Naive thymus-derived CD4-positive, alpha-beta T cell (primary cell): ENCODE measurements around the gene ECHDC3. TPM values are rescaled to one million over a fixed set of nuclear protein-coding genes. Genes with fewer than 3 reads are reported as not detected.

ENCODE experiments used
- ATAC-seq: fragments of 150-1000 bp; cut with Tn5 transposase; 2 replicates; pipeline ENCODE4 v1.10.0; 2021; ENCODE audit warnings: mild to moderate bottlenecking, moderate library complexity
- CTCF ChIA-PET: fragments of 350-600 bp; sonication (Branson Sonifier 250); formaldehyde crosslinking; loops from one replicate; lab custom pipeline; 2021; ENCODE audit warnings: antibody characterized with exemption; lab: Charles Lee
- POLR2A ChIA-PET: fragments of 350-600 bp; sonication (Branson Sonifier 250); formaldehyde crosslinking; loops from one replicate; lab custom pipeline; 2021; ENCODE audit warnings: antibody characterized with exemption, inconsistent platforms; lab: Charles Lee
- DNase-seq, 9 donors: peaks; one replicate each; pipeline versions ENCODE4 v3.0.0 to v3.0.0-alpha.2; 2020 to 2022; ENCODE audit warnings: mixed read lengths in 1 of 9
- H3K27ac ChIP-seq: one replicate; pipeline ENCODE4 v1.7.0; 2013; ENCODE audit warnings: mild to moderate bottlenecking, low read depth, low read length, moderate library complexity
- H3K27me3 ChIP-seq, 2 donors: one replicate each; pipeline ENCODE4 v1.7.0; 2013; ENCODE audit warnings: low read length in 2 of 2, mild to moderate bottlenecking in 2 of 2, moderate library complexity in 2 of 2; ENCODE audit not compliant: control insufficient read depth in 2 of 2, insufficient read depth in 2 of 2
- H3K36me3 ChIP-seq, 3 experiments: 1 replicate in 2 of 3; 2 replicates in 1 of 3; pipeline ENCODE4 v1.7.0; 2013; ENCODE audit warnings: low read length in 3 of 3, mild to moderate bottlenecking in 3 of 3, moderate library complexity in 1 of 3; ENCODE audit not compliant: insufficient read depth in 3 of 3, control insufficient read depth in 2 of 3
- H3K4me1 ChIP-seq, 2 donors: one replicate each; pipeline ENCODE4 v1.7.0; 2013; ENCODE audit warnings: low read length in 2 of 2, mild to moderate bottlenecking in 2 of 2, moderate library complexity in 1 of 2; ENCODE audit not compliant: control insufficient read depth in 2 of 2, insufficient read depth in 2 of 2
- H3K4me3 ChIP-seq: 2 replicates; pipeline ENCODE4 v1.7.0; 2013; ENCODE audit warnings: mild to moderate bottlenecking, low read length
- H3K9me3 ChIP-seq, 3 experiments: 1 replicate in 2 of 3; 2 replicates in 1 of 3; pipeline ENCODE4 v1.7.0; 2013; ENCODE audit warnings: low read length in 3 of 3; ENCODE audit not compliant: control insufficient read depth in 2 of 3
- H3K27ac Mint-ChIP-seq, 9 donors: one replicate each; pipeline ENCODE4 v1.8.0; 2020 to 2022; ENCODE audit warnings: mixed read lengths in 9 of 9, mild to moderate bottlenecking in 8 of 9, moderate library complexity in 5 of 9, inconsistent platforms in 2 of 9
- H3K27me3 Mint-ChIP-seq, 5 donors: one replicate each; pipeline ENCODE4 v1.8.0; 2021 to 2022; ENCODE audit warnings: mixed read lengths in 5 of 5, mild to moderate bottlenecking in 1 of 5
- H3K36me3 Mint-ChIP-seq, 5 donors: one replicate each; pipeline ENCODE4 v1.8.0; 2020 to 2022; ENCODE audit warnings: mixed read lengths in 5 of 5, mild to moderate bottlenecking in 3 of 5, inconsistent platforms in 1 of 5
- H3K4me1 Mint-ChIP-seq, 7 donors: one replicate each; pipeline ENCODE4 v1.8.0; 2020 to 2022; ENCODE audit warnings: mixed read lengths in 7 of 7, mild to moderate bottlenecking in 3 of 7, inconsistent platforms in 1 of 7
- H3K4me3 Mint-ChIP-seq, 10 donors: one replicate each; pipeline ENCODE4 v1.8.0; 2020 to 2022; ENCODE audit warnings: mild to moderate bottlenecking in 10 of 10, mixed read lengths in 10 of 10, moderate library complexity in 6 of 10, inconsistent platforms in 2 of 10
- H3K9me3 Mint-ChIP-seq, 11 donors: one replicate each; pipeline ENCODE4 v1.8.0; 2020 to 2022; ENCODE audit warnings: mixed read lengths in 11 of 11, mild to moderate bottlenecking in 4 of 11, inconsistent platforms in 1 of 11, moderate library complexity in 1 of 11
- intact Hi-C, 2 donors: fragments of 100-400 bp; cut with micrococcal nuclease; formaldehyde crosslinking; loops; one replicate each; pipeline ENCODE4 v1.15.1; 2023
- polyA plus RNA-seq, 2 donors: library from polyadenylated mRNA; unstranded; fragments of 300-500 nt; fragmentation: Illumina TruSeq; gene quantifications; one replicate each; pipeline ENCODE4 v1.2.3, GENCODE V29; 2021
- total RNA-seq, 6 experiments: library from RNA in 5 of 6; stranded (reverse) in 5 of 6; gene quantifications; 1 replicate in 5 of 6; 2 replicates in 1 of 6; pipeline ENCODE4 v1.2.3 and lab custom pipeline; 2021 to 2026

The ECHDC3 gene
- total and polyA plus RNA-seq, 7 experiments from 2014 or later = 0.36 to 2.5 (median 0.57) TPM; not detected in 3

DNA sequence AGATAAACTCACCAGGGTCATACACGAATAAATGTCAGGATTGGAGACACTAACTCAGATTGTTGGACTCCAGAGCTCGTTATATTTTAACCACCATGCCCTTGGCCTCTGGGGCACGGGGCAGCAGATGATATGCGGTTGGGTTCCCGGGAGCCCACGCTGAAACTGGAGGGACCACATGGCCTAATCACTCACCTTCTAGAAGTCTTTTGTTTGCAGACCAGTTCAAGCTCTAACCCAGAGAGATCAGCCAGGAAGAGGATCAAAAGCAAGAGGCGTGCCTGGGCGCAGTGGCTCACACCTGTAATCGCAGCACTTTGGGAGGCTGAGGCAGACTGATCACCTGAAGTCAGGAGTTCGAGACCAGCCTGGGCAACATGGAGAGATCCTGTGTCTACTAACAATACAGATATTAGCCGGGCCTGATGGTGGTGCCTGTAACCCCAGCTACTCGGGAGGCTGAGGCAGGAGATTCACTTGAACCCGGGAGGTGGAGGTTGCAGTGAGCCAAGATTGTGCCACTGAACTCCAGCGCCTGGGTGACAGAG is 42.6 kb upstream of the ECHDC3 start:
- Histone ChIP-seq H3K27ac (no peak overlapping the region), H3K4me3 (no peak overlapping the region), H3K27me3 (no peaks in the 10 kb centered on the region), H3K4me1 (no peaks in the 10 kb centered on the region), H3K9me3 (no peaks in the 10 kb centered on the region), H3K36me3 (no peaks in the 10 kb centered on the region)
- Mint-ChIP-seq H3K9me3 (peaks cover 0 to 3% (median 0%) of the 10 kb centered on the region in 11 donors), H3K36me3 (no peaks in the 10 kb centered on the region), H3K4me1 (peaks cover 2 to 25% (median 14%) of the 10 kb centered on the region in 7 donors), H3K27me3 (peaks cover 0 to 56% (median 0%) of the 10 kb centered on the region in 5 donors), H3K27ac (peak overlapping the region in 2 of 9 donors; percentile 43 to 51), H3K4me3 (no peak overlapping the region)
- no peak for DNase-seq
- intact Hi-C loops = no loop called here
- CTCF ChIA-PET = interaction anchor here (0.6 kb wide), 1 partner anchor 63 kb away, joined by 3 read pairs; no protein-coding TSS in a partner anchor
- POLR2A ChIA-PET = interaction anchor here (0.6 to 1.3 kb wide), 2 partner anchors 14 to 28 kb away, joined by 4 to 7 read pairs; no protein-coding TSS in a partner anchor
- no peak for ATAC-seq

DNA sequence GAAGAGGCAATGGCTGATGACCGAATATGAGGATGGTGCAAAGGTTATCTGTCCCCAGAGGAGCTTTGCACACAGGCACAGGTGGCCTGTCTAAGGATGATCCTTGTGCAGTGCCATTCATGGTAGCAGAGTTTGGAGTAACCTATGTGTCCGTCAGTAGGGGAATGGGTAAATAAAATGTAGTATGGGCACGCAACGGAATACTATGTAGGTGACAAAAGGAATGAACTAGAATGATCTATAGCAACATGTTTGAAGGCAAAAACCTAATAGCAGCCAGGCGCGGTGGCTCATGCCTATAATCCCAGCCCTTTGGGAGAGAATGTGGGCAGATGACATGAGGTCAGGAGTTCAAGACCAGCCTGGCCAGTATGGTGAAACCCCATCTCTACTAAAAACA is 41.6 kb upstream of the ECHDC3 start:
- H3K27ac Mint-ChIP-seq = no peak overlapping the region
- no peaks in the 10 kb centered on the region for H3K4me1 ChIP-seq
- no peaks in the 10 kb centered on the region for H3K9me3 ChIP-seq
- H3K27me3 ChIP-seq = no peaks in the 10 kb centered on the region
- ChIA-PET CTCF (no interaction called here), POLR2A (interaction anchor here (0.6 kb wide), 1 partner anchor 22 kb away, joined by 4 read pairs; no protein-coding TSS in a partner anchor)
- no peak overlapping the region for H3K4me3 ChIP-seq
- DNase-seq = no peak
- no peak for ATAC-seq
- H3K9me3 Mint-ChIP-seq = peaks cover 0 to 3% (median 0%) of the 10 kb centered on the region in 11 donors
- intact Hi-C loops = no loop called here
- no peak overlapping the region for H3K4me3 Mint-ChIP-seq
- no peaks in the 10 kb centered on the region for H3K36me3 Mint-ChIP-seq
- H3K4me1 Mint-ChIP-seq = peaks cover 2 to 25% (median 14%) of the 10 kb centered on the region in 7 donors
- no peaks in the 10 kb centered on the region for H3K36me3 ChIP-seq
- H3K27me3 Mint-ChIP-seq = peaks cover 0 to 54% (median 0%) of the 10 kb centered on the region in 5 donors
- H3K27ac ChIP-seq = no peak overlapping the region

DNA sequence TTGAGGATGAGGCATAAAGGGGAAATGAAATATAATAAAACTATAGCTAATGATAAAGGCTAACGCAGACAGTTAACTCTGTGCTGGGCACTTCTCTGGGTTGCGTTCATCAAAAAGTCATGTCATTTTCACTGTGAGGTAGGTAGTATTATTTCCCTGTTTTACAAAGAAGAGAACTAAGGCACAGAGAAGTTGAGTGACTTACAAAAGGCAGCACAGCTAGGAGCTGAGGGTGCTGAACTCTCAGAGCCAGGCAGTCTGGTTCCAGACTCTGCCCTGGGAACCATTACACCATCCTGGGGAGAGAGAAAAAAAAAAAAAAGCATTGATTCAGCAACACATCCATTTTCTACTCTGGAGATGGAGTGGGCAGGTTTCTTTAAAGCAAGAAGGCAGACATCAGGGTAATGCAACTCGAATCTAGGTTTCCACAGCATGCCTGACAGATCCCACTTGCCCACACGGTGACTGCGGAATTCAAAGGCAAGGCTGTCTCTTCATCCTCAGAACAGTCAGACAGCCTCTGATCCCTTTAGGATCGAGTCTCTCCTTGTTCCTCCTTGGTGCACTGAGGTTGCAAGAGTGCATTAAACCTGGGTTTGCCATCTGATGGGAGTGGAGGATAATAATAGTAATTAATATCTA is 40.6 kb upstream of the ECHDC3 start:
- intact Hi-C loops = no loop called here
- H3K36me3 ChIP-seq = no peaks in the 10 kb centered on the region
- DNase-seq = no peak
- H3K4me3 Mint-ChIP-seq = no peak overlapping the region
- H3K36me3 Mint-ChIP-seq = peaks cover 0 to 2% (median 0%) of the 10 kb centered on the region in 5 donors
- H3K27me3 Mint-ChIP-seq = peaks cover 0 to 56% (median 0%) of the 10 kb centered on the region in 5 donors
- peaks cover 0 to 4% (median 0%) of the 10 kb centered on the region in 11 donors for H3K9me3 Mint-ChIP-seq
- no peak for ATAC-seq
- no peak overlapping the region for H3K27ac Mint-ChIP-seq
- H3K27ac ChIP-seq = no peak overlapping the region
- no peaks in the 10 kb centered on the region for H3K27me3 ChIP-seq
- ChIA-PET POLR2A (no interaction called here), CTCF (no interaction called here)
- peaks cover 2 to 25% (median 9%) of the 10 kb centered on the region in 7 donors for H3K4me1 Mint-ChIP-seq
- H3K4me1 ChIP-seq = no peaks in the 10 kb centered on the region
- H3K4me3 ChIP-seq = no peak overlapping the region
- H3K9me3 ChIP-seq = no peaks in the 10 kb centered on the region

DNA sequence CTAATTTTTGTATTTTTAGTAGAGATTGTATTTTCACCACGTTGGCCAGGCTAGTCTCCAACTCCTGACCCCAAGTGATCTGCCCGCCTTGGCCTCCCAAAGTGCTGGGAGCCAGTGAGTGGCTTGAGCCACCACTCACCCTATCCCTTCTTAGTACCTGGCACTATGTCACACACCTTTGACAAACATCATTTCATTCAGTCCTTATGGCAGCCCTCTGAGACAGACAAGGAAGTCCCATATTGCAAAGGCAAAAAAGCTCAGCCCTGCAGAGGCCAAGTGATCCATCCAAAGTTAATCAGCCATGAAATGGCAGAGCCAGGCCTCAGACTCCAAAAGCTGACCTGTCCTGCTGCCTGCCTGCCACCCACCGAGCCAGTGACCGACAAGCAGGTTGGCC is 39.9 kb upstream of the ECHDC3 start:
- no peaks in the 10 kb centered on the region for H3K9me3 ChIP-seq
- intact Hi-C loops = no loop called here
- Mint-ChIP-seq H3K27me3 (peaks cover 0 to 57% (median 0%) of the 10 kb centered on the region in 5 donors), H3K4me1 (peaks cover 2 to 20% (median 9%) of the 10 kb centered on the region in 7 donors), H3K27ac (no peak overlapping the region), H3K9me3 (peaks cover 0 to 4% (median 0%) of the 10 kb centered on the region in 11 donors), H3K4me3 (no peak overlapping the region), H3K36me3 (peaks cover 0 to 2% (median 0%) of the 10 kb centered on the region in 5 donors)
- ChIA-PET CTCF (no interaction called here), POLR2A (no interaction called here)
- H3K4me1 ChIP-seq = no peaks in the 10 kb centered on the region
- ATAC-seq = no peak
- no peaks in the 10 kb centered on the region for H3K36me3 ChIP-seq
- no peak overlapping the region for H3K4me3 ChIP-seq
- H3K27me3 ChIP-seq = no peaks in the 10 kb centered on the region
- no peak overlapping the region for H3K27ac ChIP-seq
- DNase-seq = no peak

DNA sequence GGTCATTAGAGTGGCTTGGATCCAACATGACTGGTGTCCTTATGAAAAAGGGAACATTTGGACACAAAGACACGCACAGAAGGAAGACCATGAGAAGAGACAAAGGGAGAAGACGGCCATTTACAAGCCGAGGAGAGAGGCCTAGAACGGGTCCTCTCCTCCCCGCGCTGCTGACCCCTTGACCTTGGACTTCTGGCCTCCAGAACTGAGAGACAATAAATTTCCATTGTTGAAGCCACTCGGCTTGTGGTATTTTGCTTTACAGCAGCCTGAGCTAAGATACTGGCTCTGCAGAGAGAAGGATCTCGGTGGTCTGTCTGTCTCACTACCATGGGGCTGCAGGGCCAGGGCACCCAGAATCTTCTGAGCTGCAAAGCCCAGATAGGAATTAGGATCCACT is 38.1 kb upstream of the ECHDC3 start:
- Histone ChIP-seq H3K36me3 (no peaks in the 10 kb centered on the region), H3K27me3 (no peaks in the 10 kb centered on the region), H3K4me1 (no peaks in the 10 kb centered on the region), H3K9me3 (no peaks in the 10 kb centered on the region), H3K4me3 (no peak overlapping the region), H3K27ac (no peak overlapping the region)
- intact Hi-C loops = no loop called here
- DNase-seq = no peak
- peaks cover 0 to 64% (median 4%) of the 10 kb centered on the region in 5 donors for H3K27me3 Mint-ChIP-seq
- ATAC-seq = no peak
- POLR2A ChIA-PET = no interaction called here
- no peak overlapping the region for H3K4me3 Mint-ChIP-seq
- H3K27ac Mint-ChIP-seq = no peak overlapping the region
- peaks cover 0 to 2% (median 0%) of the 10 kb centered on the region in 5 donors for H3K36me3 Mint-ChIP-seq
- CTCF ChIA-PET = no interaction called here
- peaks cover 0 to 4% (median 0%) of the 10 kb centered on the region in 11 donors for H3K9me3 Mint-ChIP-seq
- H3K4me1 Mint-ChIP-seq = peaks cover 0 to 11% (median 0%) of the 10 kb centered on the region in 7 donors

DNA sequence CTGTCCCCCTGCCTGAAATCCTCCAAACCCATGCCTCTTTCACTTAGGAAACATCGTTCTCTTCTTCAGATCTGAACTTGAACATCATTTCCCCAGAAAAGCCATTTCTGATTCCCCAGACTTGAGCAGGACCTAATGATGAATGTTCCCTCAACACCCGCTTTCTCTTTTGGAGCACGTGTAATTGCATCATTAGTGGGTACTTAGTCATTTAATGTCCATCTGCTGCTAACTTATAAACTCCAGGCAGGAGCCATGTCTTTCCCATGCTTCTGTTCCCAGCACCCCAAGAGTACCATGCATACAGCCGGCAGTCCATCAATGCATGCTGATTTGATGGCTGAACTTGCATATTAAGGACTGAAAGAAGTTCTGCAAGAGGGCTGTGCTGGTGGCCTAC is 36.5 kb upstream of the ECHDC3 start:
- ATAC-seq (no peak), DNase-seq (no peak)
- Histone ChIP-seq H3K27me3 (no peaks in the 10 kb centered on the region), H3K9me3 (no peaks in the 10 kb centered on the region), H3K27ac (no peak overlapping the region), H3K4me3 (no peak overlapping the region), H3K4me1 (peaks cover 0 to 13% of the 10 kb centered on the region in 2 donors), H3K36me3 (no peaks in the 10 kb centered on the region)
- Mint-ChIP-seq H3K4me3 (no peak overlapping the region), H3K36me3 (peaks cover 0 to 2% (median 0%) of the 10 kb centered on the region in 5 donors), H3K27ac (no peak overlapping the region), H3K4me1 (peaks cover 5 to 16% (median 10%) of the 10 kb centered on the region in 7 donors), H3K9me3 (peaks cover 0 to 5% (median 0%) of the 10 kb centered on the region in 11 donors), H3K27me3 (peaks cover 0 to 72% (median 4%) of the 10 kb centered on the region in 5 donors)
- CTCF ChIA-PET = no interaction called here
- intact Hi-C loops = no loop called here
- POLR2A ChIA-PET = interaction anchor here (1.4 kb wide), 1 partner anchor 18 kb away, joined by 3 read pairs; no protein-coding TSS in a partner anchor
